Large intestine (tissue), 3 donors: ENCODE results near the gene TMEM174. TPM values are rescaled to one million over a fixed set of nuclear protein-coding genes. Genes with fewer than 3 reads are reported as not detected.
A peak's percentile ranks its signal among the peaks of the same experiment; 100 is the strongest.

ENCODE experiments used
- DNase-seq, 2 donors: peaks; one replicate each; pipeline versions ENCODE4 v3.0.0 to v3.0.0-alpha.2; 2013
- H3K27ac ChIP-seq: one replicate; pipeline ENCODE4 v1.5.1; 2013; ENCODE audit warnings: low read length
- H3K27me3 ChIP-seq: 2 replicates; pipeline ENCODE4 v1.6.1; 2013; ENCODE audit warnings: low read length; ENCODE audit not compliant: control insufficient read depth, insufficient read depth
- H3K36me3 ChIP-seq: 2 replicates; pipeline ENCODE4 v1.6.1; 2013; ENCODE audit warnings: low read length; ENCODE audit not compliant: control insufficient read depth, insufficient read depth
- H3K4me1 ChIP-seq: one replicate; pipeline ENCODE4 v1.6.1; 2013; ENCODE audit warnings: low read length; ENCODE audit not compliant: control insufficient read depth, insufficient read depth
- H3K4me3 ChIP-seq: one replicate; pipeline ENCODE4 v1.5.1; 2013; ENCODE audit warnings: low read length
- H3K9me3 ChIP-seq: one replicate; pipeline ENCODE4 v1.6.1; 2013; ENCODE audit warnings: mild to moderate bottlenecking, low read depth, low read length, moderate library complexity; ENCODE audit not compliant: control insufficient read depth
- WGBS: methylation state at CpG from one replicate; pipeline ENCODE4 v1.1.5; 2013; ENCODE audit warnings: low lambda C conversion rate; ENCODE audit not compliant: insufficient coverage; 5-methylcytosine and 5-hydroxymethylcytosine counted together
- polyA plus RNA-seq: library from polyadenylated mRNA; unstranded; fragments of 120-200 nt; gene quantifications from one replicate; pipeline ENCODE4 v1.2.1, GENCODE V29; 2013

TMEM174 gene
- polyA plus RNA-seq, 1 donor = not detected

GRCh38 chr5:73189871-73190376 is 16.9 kb downstream of the TMEM174 start:
- Histone ChIP-seq H3K36me3 (no peaks in the 10 kb centered on the region), H3K27me3 (no peaks in the 10 kb centered on the region), H3K4me1 (peaks cover 48% of the 10 kb centered on the region), H3K9me3 (no peaks in the 10 kb centered on the region), H3K27ac (peak overlapping the region; percentile 85), H3K4me3 (no peak overlapping the region)
- DNase-seq = peak; percentile 37 to 55
- 40% methylated on average over 1 of the region's 6 CpGs for WGBS

DNA sequence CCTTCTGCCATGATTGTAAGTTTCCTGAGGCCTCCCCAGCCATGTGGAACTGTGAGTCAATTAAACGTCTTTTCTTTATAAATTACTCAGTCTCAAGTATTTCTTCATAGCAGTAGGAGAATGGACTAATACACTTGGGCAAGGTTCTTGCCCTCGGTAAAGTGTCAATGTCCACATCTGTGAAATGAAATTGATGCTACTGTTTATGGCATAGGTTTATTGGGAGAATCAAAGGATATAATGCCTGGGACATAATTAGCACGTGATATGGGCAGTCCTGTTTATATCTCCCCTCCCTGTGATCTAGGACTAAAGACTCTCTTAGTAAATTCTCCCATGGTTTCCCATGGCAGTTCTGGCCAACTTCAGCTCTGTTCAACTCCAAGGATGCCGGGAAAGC is 19.4 kb downstream of the TMEM174 start:
- Histone ChIP-seq H3K4me3 (no peak overlapping the region), H3K4me1 (peaks cover 48% of the 10 kb centered on the region), H3K36me3 (no peaks in the 10 kb centered on the region), H3K9me3 (no peaks in the 10 kb centered on the region), H3K27ac (peak overlapping the region; percentile 25), H3K27me3 (no peaks in the 10 kb centered on the region)
- 100% methylated on average over 1 of the region's 4 CpGs for WGBS
- peak; percentile 34 to 56 for DNase-seq

GRCh38 chr5:73193592-73193991 is 20.6 kb downstream of the TMEM174 start:
- H3K9me3 ChIP-seq = no peaks in the 10 kb centered on the region
- H3K4me3 ChIP-seq = no peak overlapping the region
- DNase-seq = no peak
- no peak overlapping the region for H3K27ac ChIP-seq
- no CpG with 5 or more reads among the region's 4 CpGs for WGBS
- no peaks in the 10 kb centered on the region for H3K27me3 ChIP-seq
- peaks cover 36% of the 10 kb centered on the region for H3K4me1 ChIP-seq
- H3K36me3 ChIP-seq = no peaks in the 10 kb centered on the region

DNA sequence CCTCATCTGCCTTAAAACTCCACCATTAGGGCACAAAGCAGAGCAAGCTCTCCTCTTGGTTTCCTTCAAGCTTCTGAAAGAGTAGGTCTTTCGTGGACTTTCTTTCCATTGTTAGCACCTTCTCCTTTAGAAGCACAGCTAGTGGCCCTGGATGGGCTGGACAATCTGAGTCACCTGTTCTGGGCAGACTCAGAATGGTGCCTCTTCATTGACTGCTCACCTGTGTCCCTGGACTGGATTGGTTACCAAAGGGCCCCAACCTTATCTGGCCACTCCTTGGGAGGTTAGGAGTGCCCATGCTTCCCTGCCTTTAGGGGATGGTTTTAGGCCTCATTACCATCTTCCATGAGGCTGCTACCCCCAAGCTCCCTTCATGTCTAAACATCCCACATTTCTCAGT is 23.2 kb downstream of the TMEM174 start:
- Histone ChIP-seq H3K9me3 (no peaks in the 10 kb centered on the region), H3K36me3 (no peaks in the 10 kb centered on the region), H3K27ac (no peak overlapping the region), H3K27me3 (no peaks in the 10 kb centered on the region), H3K4me3 (no peak overlapping the region), H3K4me1 (peaks cover 17% of the 10 kb centered on the region)
- DNase-seq = no peak
- no CpG with 5 or more reads among the region's 1 CpG for WGBS

DNA sequence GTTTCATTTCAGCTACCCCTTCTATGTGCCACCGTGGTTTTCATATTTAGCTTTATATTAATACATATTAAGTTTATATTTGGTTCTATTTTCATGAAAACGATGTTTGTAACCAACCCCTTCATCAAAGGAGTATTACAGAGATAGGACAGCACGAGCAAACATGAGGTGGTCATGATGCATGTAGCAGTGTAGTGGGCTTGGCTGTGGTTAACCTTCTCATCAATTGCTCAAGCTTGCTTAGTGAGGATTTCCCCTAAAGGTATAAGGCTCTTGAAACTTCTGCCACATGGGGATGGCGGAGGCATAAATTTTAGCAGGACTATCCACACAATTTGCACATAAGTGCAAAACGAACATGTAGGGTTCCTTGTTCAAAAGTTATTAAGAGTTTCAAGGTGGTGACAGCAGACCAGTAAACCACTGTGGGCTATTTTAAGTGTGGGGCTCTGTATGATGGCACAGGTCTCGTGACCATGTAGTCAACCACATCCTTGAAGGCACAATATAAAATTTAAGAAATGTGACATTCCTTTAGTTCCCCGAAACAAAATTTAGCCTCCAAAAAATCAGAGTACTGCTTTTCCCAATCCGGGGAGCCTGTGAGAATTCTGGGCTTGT is 24.8 kb downstream of the TMEM174 start:
- no peaks in the 10 kb centered on the region for H3K9me3 ChIP-seq
- WGBS = 90% methylated on average over 2 of the region's 8 CpGs
- no peaks in the 10 kb centered on the region for H3K36me3 ChIP-seq
- no peaks in the 10 kb centered on the region for H3K27me3 ChIP-seq
- no peak for DNase-seq
- no peak overlapping the region for H3K27ac ChIP-seq
- H3K4me1 ChIP-seq = peaks cover 11% of the 10 kb centered on the region
- H3K4me3 ChIP-seq = no peak overlapping the region

- no peaks in the 10 kb centered on the region for H3K9me3 ChIP-seq
- DNase-seq = no peak
- H3K36me3 ChIP-seq = no peaks in the 10 kb centered on the region
- no peak overlapping the region for H3K27ac ChIP-seq
- WGBS = no CpG with 5 or more reads among the region's 3 CpGs
- peaks cover 11% of the 10 kb centered on the region for H3K4me1 ChIP-seq
- no peak overlapping the region for H3K4me3 ChIP-seq
- H3K27me3 ChIP-seq = no peaks in the 10 kb centered on the region
These were observed 26.0 kb downstream of the TMEM174 start for GRCh38 chr5:73198833-73199592.

GRCh38 chr5:73199671-73200070 is 26.7 kb downstream of the TMEM174 start:
- H3K27me3 ChIP-seq = no peaks in the 10 kb centered on the region
- no peak overlapping the region for H3K4me3 ChIP-seq
- H3K9me3 ChIP-seq = no peaks in the 10 kb centered on the region
- no peak overlapping the region for H3K27ac ChIP-seq
- H3K36me3 ChIP-seq = no peaks in the 10 kb centered on the region
- H3K4me1 ChIP-seq = peaks cover 11% of the 10 kb centered on the region
- no peak for DNase-seq
- no CpG with 5 or more reads among the region's 5 CpGs for whole genome bisulfite sequencing

GRCh38 chr5:73201547-73202513 is 28.8 kb downstream of the TMEM174 start:
- Histone ChIP-seq H3K9me3 (no peaks in the 10 kb centered on the region), H3K4me1 (peaks cover 7% of the 10 kb centered on the region), H3K27me3 (no peaks in the 10 kb centered on the region), H3K4me3 (peak overlapping the region; percentile 38), H3K36me3 (no peaks in the 10 kb centered on the region), H3K27ac (no peak overlapping the region)
- DNase-seq = peak; percentile 86 to 90
- no CpG with 5 or more reads among the region's 34 CpGs for WGBS

- Histone ChIP-seq H3K27me3 (no peaks in the 10 kb centered on the region), H3K36me3 (no peaks in the 10 kb centered on the region), H3K4me3 (no peak overlapping the region), H3K4me1 (peaks cover 5% of the 10 kb centered on the region), H3K9me3 (no peaks in the 10 kb centered on the region), H3K27ac (peak overlapping the region; percentile 56)
- no CpG with 5 or more reads among the region's 3 CpGs for WGBS
- peak; percentile 31 to 71 for DNase-seq
These were observed 31.3 kb downstream of the TMEM174 start for GRCh38 chr5:73204332-73204731.

- Histone ChIP-seq H3K9me3 (no peaks in the 10 kb centered on the region), H3K27me3 (no peaks in the 10 kb centered on the region), H3K27ac (peak overlapping the region; percentile 56), H3K4me3 (no peak overlapping the region), H3K36me3 (no peaks in the 10 kb centered on the region), H3K4me1 (peaks cover 5% of the 10 kb centered on the region)
- WGBS = no CpG with 5 or more reads among the region's 5 CpGs
- no peak for DNase-seq
These were observed 31.7 kb downstream of the TMEM174 start for GRCh38 chr5:73204733-73205132.
